Mesothelial cell of epicardium (in vitro differentiated cells): ENCODE data around the gene SNX14. TPM values are rescaled to one million over a fixed set of nuclear protein-coding genes. Genes with fewer than 3 reads are reported as not detected.

Experiments
- DNase-seq, 2 experiments: peaks; one replicate each; pipeline ENCODE4 v3.0.0; 2021; ENCODE audit warnings: low spot score in 2 of 2; ENCODE audit not compliant: unreplicated experiment in 2 of 2
- H3K27ac Mint-ChIP-seq: 2 replicates; pipeline ENCODE4 v1.8.0; 2021; ENCODE audit warnings: mixed read lengths
- H3K27me3 Mint-ChIP-seq: 2 replicates; pipeline ENCODE4 v1.8.0; 2021; ENCODE audit warnings: low read depth, mixed read lengths
- H3K36me3 Mint-ChIP-seq: 2 replicates; pipeline ENCODE4 v1.8.0; 2021; ENCODE audit warnings: mixed read lengths
- H3K4me1 Mint-ChIP-seq: 2 replicates; pipeline ENCODE4 v1.8.0; 2021; ENCODE audit warnings: mixed read lengths
- H3K4me3 Mint-ChIP-seq: 2 replicates; pipeline ENCODE4 v1.8.0; 2021; ENCODE audit warnings: mild to moderate bottlenecking, moderate library complexity, mixed read lengths
- H3K9me3 Mint-ChIP-seq: 2 replicates; pipeline ENCODE4 v1.8.0; 2021; ENCODE audit warnings: mixed read lengths
- CTCF ChIP-seq: fragments of 200-600 bp; sonication (generic); IDR thresholded peaks from one replicate; pipeline ENCODE4 v1.5.0; 2021; ENCODE audit warnings: antibody characterized with exemption; ENCODE audit not compliant: unreplicated experiment
- total RNA-seq: library from RNA; stranded (reverse); gene quantifications from 3 replicates; pipeline ENCODE4 v1.2.1, GENCODE V29; 2021

SNX14 gene
- 72.6 to 75.5 TPM (median 73.3 TPM) in 3 replicates for total RNA-seq

GRCh38 chr6:85593438-85594196, at the start of gene SNX14:
Gene SNX14, minus strand, starts transcription at chr6:85593858. Its CDS starts 140 bp downstream, at chr6:85593718.
- peak; percentile 58 to 81 for DNase-seq
- peaks cover 19% of the 10 kb centered on the region for H3K36me3 Mint-ChIP-seq
- H3K27ac Mint-ChIP-seq = peak within 1 kb of the TSS; percentile 97
- H3K4me1 Mint-ChIP-seq = peaks cover 14% of the 10 kb centered on the region
- no peaks in the 10 kb centered on the region for H3K27me3 Mint-ChIP-seq
- TF ChIP-seq CTCF = no peak
- H3K9me3 Mint-ChIP-seq = peaks cover 19% of the 10 kb centered on the region
- peak within 1 kb of the TSS; percentile 96 for H3K4me3 Mint-ChIP-seq

GRCh38 chr6:85642774-85643536, 49.3 kb upstream of the SNX14 start, which contains the start of gene SYNCRIP:
Gene SYNCRIP, minus strand, starts transcription at chr6:85642886. Its CDS starts 1,447 bp downstream, at chr6:85641439.
- TF ChIP-seq CTCF = no peak
- Mint-ChIP-seq H3K4me3 (peak within 1 kb of the TSS; percentile 83), H3K4me1 (peaks cover 42% of the 10 kb centered on the region), H3K36me3 (peaks cover 22% of the 10 kb centered on the region), H3K27me3 (no peaks in the 10 kb centered on the region), H3K9me3 (peaks cover 3% of the 10 kb centered on the region), H3K27ac (peak within 1 kb of the TSS; percentile 100)
- DNase-seq = peak; percentile 98

GRCh38 chr6:85641897-85642773, 48.5 kb upstream of the SNX14 start:
- peak; percentile 36 to 62 for DNase-seq
- Mint-ChIP-seq H3K27ac (peak overlapping the region; percentile 100), H3K4me1 (peaks cover 50% of the 10 kb centered on the region), H3K36me3 (peaks cover 28% of the 10 kb centered on the region), H3K4me3 (peak overlapping the region; percentile 83), H3K27me3 (no peaks in the 10 kb centered on the region), H3K9me3 (no peaks in the 10 kb centered on the region)
- no peak for TF ChIP-seq CTCF

- H3K9me3 Mint-ChIP-seq = no peaks in the 10 kb centered on the region
- H3K27me3 Mint-ChIP-seq = no peaks in the 10 kb centered on the region
- DNase-seq = no peak
- TF ChIP-seq CTCF = no peak
- H3K27ac Mint-ChIP-seq = peak overlapping the region; percentile 78
- H3K4me1 Mint-ChIP-seq = peaks cover 53% of the 10 kb centered on the region
- H3K36me3 Mint-ChIP-seq = peaks cover 31% of the 10 kb centered on the region
- peak overlapping the region; percentile 83 for H3K4me3 Mint-ChIP-seq
These were observed 47.9 kb upstream of the SNX14 start for GRCh38 chr6:85641522-85641896.

GRCh38 chr6:85640821-85641220, 47.2 kb upstream of the SNX14 start:
- no peak for DNase-seq
- no peaks in the 10 kb centered on the region for H3K27me3 Mint-ChIP-seq
- no peak for TF ChIP-seq CTCF
- H3K4me3 Mint-ChIP-seq = peak overlapping the region; percentile 83
- H3K4me1 Mint-ChIP-seq = peaks cover 54% of the 10 kb centered on the region
- peaks cover 33% of the 10 kb centered on the region for H3K36me3 Mint-ChIP-seq
- peak overlapping the region; percentile 50 for H3K27ac Mint-ChIP-seq
- no peaks in the 10 kb centered on the region for H3K9me3 Mint-ChIP-seq
